IMR-90 (cell line): ENCODE measurements around the gene LDLRAD3. TPM values are rescaled to one million over a fixed set of nuclear protein-coding genes. Genes with fewer than 3 reads are reported as not detected.
A peak's percentile ranks its signal among the peaks of the same experiment; 100 is the strongest.

ENCODE experiments used
- ATAC-seq: fragments of 200-7000 bp; cut with Tn5 transposase; 2 replicates; pipeline ENCODE4 v1.9.1; 2020; ENCODE audit warnings: low read depth, mild to moderate bottlenecking, moderate library complexity
- BruUV-seq: library from RNA; stranded (reverse); fragments of 400-500 nt; replicated peaks from 2 replicates; lab custom pipeline; 2021; lab: Mats Ljungman, UMichigan
- CTCF ChIA-PET: fragments of 300-600 bp; formaldehyde crosslinking; extraction: SDS; loops from one replicate; lab custom pipeline; 2021; ENCODE audit warnings: antibody characterized with exemption; lab: Yijun Ruan, JAX
- POLR2A ChIA-PET: fragments of 300-600 bp; sonication (Branson Sonifier 250); formaldehyde crosslinking; loops from one replicate; lab custom pipeline; 2022; ENCODE audit warnings: antibody characterized with exemption; ENCODE audit not compliant: unreplicated experiment; lab: Charles Lee
- DNase-seq: peaks from one replicate; pipeline ENCODE4 v3.0.0; 2013
- H2AFZ ChIP-seq: replicated peaks from 2 replicates; pipeline ENCODE3; 2013; ENCODE audit warnings: low read length, mild to moderate bottlenecking; ENCODE audit not compliant: poor library complexity
- H2AK5ac ChIP-seq: 2 replicates; pipeline ENCODE4 v1.6.1; 2013; ENCODE audit warnings: low read depth, low read length, inconsistent platforms
- H2AK9ac ChIP-seq: replicated peaks from 2 replicates; pipeline ENCODE3; 2013; ENCODE audit warnings: mild to moderate bottlenecking, low read depth, low read length, moderate library complexity; ENCODE audit not compliant: poor library complexity
- H2BK120ac ChIP-seq: 2 replicates; pipeline ENCODE4 v1.6.1; 2013; ENCODE audit warnings: low read depth, low read length, inconsistent platforms
- H2BK15ac ChIP-seq: 3 replicates; pipeline ENCODE4 v1.6.1; 2013; ENCODE audit warnings: low read depth, low read length, inconsistent platforms
- H2BK20ac ChIP-seq: 2 replicates; pipeline ENCODE4 v1.6.1; 2013; ENCODE audit warnings: low read depth, mild to moderate bottlenecking, inconsistent platforms, low read length, moderate library complexity
- H2BK5ac ChIP-seq: 2 replicates; pipeline ENCODE4 v1.6.1; 2013; ENCODE audit warnings: mild to moderate bottlenecking, low read depth, low read length, inconsistent platforms; ENCODE audit not compliant: poor library complexity, severe bottlenecking
- H3K14ac ChIP-seq: replicated peaks from 2 replicates; pipeline ENCODE4 v1.6.1; 2013; ENCODE audit warnings: low read depth, low read length, inconsistent platforms
- H3K18ac ChIP-seq: 2 replicates; pipeline ENCODE4 v1.6.1; 2013; ENCODE audit warnings: low read depth, low read length, control low read depth
- H3K23ac ChIP-seq: 2 replicates; pipeline ENCODE4 v1.6.1; 2013; ENCODE audit warnings: low read depth, low read length, inconsistent platforms
- H3K27ac ChIP-seq: 2 replicates; pipeline ENCODE4 v1.5.1; 2013; ENCODE audit warnings: mild to moderate bottlenecking, control low read depth, low read length; ENCODE audit not compliant: insufficient read depth
- H3K27me3 ChIP-seq: 2 replicates; pipeline ENCODE4 v1.6.1; 2013; ENCODE audit warnings: low read length; ENCODE audit not compliant: control insufficient read depth, insufficient read depth
- H3K36me3 ChIP-seq: 2 replicates; pipeline ENCODE4 v1.6.1; 2013; ENCODE audit warnings: low read length, mixed read lengths; ENCODE audit not compliant: control insufficient read depth, insufficient read depth
- H3K4ac ChIP-seq: 2 replicates; pipeline ENCODE4 v1.6.1; 2013; ENCODE audit warnings: low read depth, low read length, inconsistent platforms
- H3K4me1 ChIP-seq: 2 replicates; pipeline ENCODE4 v1.6.1; 2013; ENCODE audit warnings: low read length, mixed read lengths; ENCODE audit not compliant: control insufficient read depth, insufficient read depth
- H3K4me2 ChIP-seq: 2 replicates; pipeline ENCODE4 v1.6.1; 2013; ENCODE audit warnings: low read depth, mild to moderate bottlenecking, control low read depth, low read length, moderate library complexity
- H3K4me3 ChIP-seq: 2 replicates; pipeline ENCODE4 v1.5.1; 2013; ENCODE audit warnings: low read depth, mild to moderate bottlenecking, control low read depth, low read length, moderate library complexity; ENCODE audit not compliant: insufficient read depth
- H3K56ac ChIP-seq: 2 replicates; pipeline ENCODE4 v1.6.1; 2013; ENCODE audit warnings: low read length, inconsistent platforms; ENCODE audit not compliant: insufficient read depth; ENCODE audit errors: extremely low read depth
- H3K79me1 ChIP-seq, 2 experiments: 2 replicates each; pipeline ENCODE4 v1.6.1; 2013; ENCODE audit warnings: low read length in 2 of 2, inconsistent platforms in 1 of 2, low read depth in 1 of 2
- H3K9ac ChIP-seq: 2 replicates; pipeline ENCODE4 v1.6.1; 2013; ENCODE audit warnings: low read depth, low read length, control low read depth
- H3K9me1 ChIP-seq: 2 replicates; pipeline ENCODE4 v1.6.1; 2013; ENCODE audit warnings: low read length, inconsistent platforms; ENCODE audit not compliant: insufficient read depth
- H3K9me3 ChIP-seq: 2 replicates; pipeline ENCODE4 v1.6.1; 2013; ENCODE audit warnings: low read length; ENCODE audit not compliant: control insufficient read depth, insufficient read depth
- H4K20me1 ChIP-seq: 2 replicates; pipeline ENCODE4 v1.6.1; 2013; ENCODE audit warnings: low read length, inconsistent platforms; ENCODE audit not compliant: insufficient read depth
- H4K5ac ChIP-seq: 2 replicates; pipeline ENCODE4 v1.6.1; 2013; ENCODE audit warnings: mild to moderate bottlenecking, low read depth, low read length, control low read depth
- H4K8ac ChIP-seq, 2 experiments: 2 replicates each; pipeline ENCODE4 v1.6.1; 2013; ENCODE audit warnings: low read depth in 2 of 2, low read length in 2 of 2, control low read depth in 1 of 2, inconsistent platforms in 1 of 2
- H4K91ac ChIP-seq: 2 replicates; pipeline ENCODE4 v1.6.1; 2013; ENCODE audit warnings: low read depth, low read length, inconsistent platforms; ENCODE audit not compliant: insufficient read depth
- CEBPB ChIP-seq: IDR thresholded peaks from 2 replicates; pipeline ENCODE4 v1.6.1; 2012; ENCODE audit warnings: low read depth, low read length, improper control_type of control experiment
- MAFK ChIP-seq: IDR thresholded peaks from 2 replicates; pipeline ENCODE4 v1.6.1; 2012; ENCODE audit warnings: low read depth, low read length, improper control_type of control experiment
- NFE2L2 ChIP-seq: fragments of 150-350 bp; IDR thresholded peaks from 2 replicates; pipeline ENCODE4 v1.6.1; 2016; ENCODE audit warnings: low read depth, mild to moderate bottlenecking, low read length
- RCOR1 ChIP-seq: IDR thresholded peaks from 2 replicates; pipeline ENCODE4 v1.6.1; 2012; ENCODE audit warnings: mild to moderate bottlenecking, low read length, improper control_type of control experiment; ENCODE audit not compliant: insufficient replicate concordance
- RFX5 ChIP-seq: IDR thresholded peaks from 2 replicates; pipeline ENCODE4 v1.8.0; 2012; ENCODE audit warnings: low read depth, mild to moderate bottlenecking, low read length, moderate library complexity
- WGBS, 2 experiments: methylation state at CpG; one replicate each; pipeline versions ENCODE4 v1.1.5 to v1.1.7; 2013; ENCODE audit warnings: missing lambda C conversion rate in 2 of 2; ENCODE audit not compliant: insufficient read length in 1 of 2; ENCODE audit errors: extremely low coverage in 2 of 2; 5-methylcytosine and 5-hydroxymethylcytosine counted together
- dilution Hi-C: fragments of 300-500 bp; cut with HindIII; formaldehyde crosslinking; loops from one replicate; pipeline ENCODE4 v1.14.3; 2018; ENCODE audit warnings: low sequenced_read_pairs; ENCODE audit not compliant: unreplicated experiment
- in situ Hi-C: fragments of 300-500 bp; cut with MboI; formaldehyde crosslinking; loops from 3 replicates; pipeline ENCODE4 v1.14.3; 2019; ENCODE audit warnings: low sequenced_read_pairs, inconsistent platforms, mixed read lengths
- intact Hi-C: fragments of 100-400 bp; cut with micrococcal nuclease; formaldehyde crosslinking; loops from 2 replicates; pipeline ENCODE4 v1.10.0; 2022
- polyA plus RNA-seq, 3 experiments: library from polyadenylated mRNA; depleted of rRNA; stranded (reverse); fragments of >200 nt; gene quantifications; 2 replicates each; pipeline ENCODE4 v1.2.3, GENCODE V29; 2012; ENCODE audit warnings: low replicate concordance in 1 of 3
- total RNA-seq: library from RNA; depleted of rRNA; stranded (reverse); fragments of >200 nt; gene quantifications from 2 replicates; pipeline ENCODE4 v1.2.3, GENCODE V29; 2012

The LDLRAD3 gene
- total and polyA plus RNA-seq, 2 of the 4 experiments (the other 2 are of a cell fraction) = 2.7 to 6.4 TPM

DNA sequence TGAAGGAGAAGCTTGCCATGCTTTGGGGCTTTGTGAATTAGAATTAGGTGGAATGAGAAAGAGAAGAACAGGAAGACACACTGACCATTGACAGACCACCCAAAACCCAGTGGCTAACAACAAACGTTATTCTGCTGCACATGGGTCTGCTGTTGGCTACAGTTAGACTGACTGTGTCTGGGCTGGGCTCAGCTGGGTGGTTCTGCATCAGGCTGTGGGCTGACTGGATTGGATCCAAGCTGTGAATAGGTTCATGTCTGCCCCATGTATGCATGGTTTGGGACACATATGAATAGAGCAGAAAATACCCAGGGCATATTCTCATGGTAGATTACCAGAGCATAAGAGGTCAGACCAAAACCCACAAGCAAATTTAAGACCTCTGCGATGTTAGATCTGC is 11.7 kb upstream of the LDLRAD3 start:
- no peak overlapping the region for H3K4me3 ChIP-seq
- H3K4ac ChIP-seq = no peak overlapping the region
- H2BK15ac ChIP-seq = no peak overlapping the region
- no peak overlapping the region for H4K5ac ChIP-seq
- no peak overlapping the region for H2AK5ac ChIP-seq
- H3K23ac ChIP-seq = no peak overlapping the region
- H3K18ac ChIP-seq = no peak overlapping the region
- H3K36me3 ChIP-seq = no peaks in the 10 kb centered on the region
- no peaks in the 10 kb centered on the region for H3K79me1 ChIP-seq
- in situ Hi-C loops = no loop called here
- H2AK9ac ChIP-seq = no peak overlapping the region
- H3K27me3 ChIP-seq = peaks cover 11% of the 10 kb centered on the region
- no peaks in the 10 kb centered on the region for H3K9me3 ChIP-seq
- no peak overlapping the region for H2AFZ ChIP-seq
- no peak overlapping the region for H3K56ac ChIP-seq
- H2BK120ac ChIP-seq = no peak overlapping the region
- no peak overlapping the region for H3K27ac ChIP-seq
- TF ChIP-seq MAFK (no peak), CEBPB (no peak), RFX5 (no peak), NFE2L2 (no peak), RCOR1 (no peak)
- H4K20me1 ChIP-seq = no peaks in the 10 kb centered on the region
- H3K4me1 ChIP-seq = peaks cover 2% of the 10 kb centered on the region; the same call in 1 of the 2 replicates
- BruUV-seq = no TSS peak
- no peak overlapping the region for H4K91ac ChIP-seq
- no peak overlapping the region for H4K8ac ChIP-seq
- no CpG with 5 or more reads among the region's 2 CpGs for WGBS, 2 experiments
- dilution Hi-C loops = no loop called here
- H3K14ac ChIP-seq = peak overlapping the region; percentile 69; the same call in 1 of the 2 replicates
- H3K9me1 ChIP-seq = no peaks in the 10 kb centered on the region
- no peak overlapping the region for H3K9ac ChIP-seq
- H2BK20ac ChIP-seq = no peak overlapping the region
- POLR2A ChIA-PET = no interaction called here
- H3K4me2 ChIP-seq = no peak overlapping the region
- no peak overlapping the region for H2BK5ac ChIP-seq
- DNase-seq (no peak), ATAC-seq (no peak)
- CTCF ChIA-PET = no interaction called here
- intact Hi-C loops = no loop called here
